ENCODE data around the gene TNFRSF13B.
"Not testable (repeated sequence)": the region's sequence is repeated elsewhere in the genome, so short reads cannot be mapped to it uniquely, and the experiment has no call there.

Gene TNFRSF13B

GRCh38 chr17:17004997-17005614 lies 33.2 kb upstream of the TNFRSF13B start:
- not testable (repeated sequence) for DNase-seq

DNA sequence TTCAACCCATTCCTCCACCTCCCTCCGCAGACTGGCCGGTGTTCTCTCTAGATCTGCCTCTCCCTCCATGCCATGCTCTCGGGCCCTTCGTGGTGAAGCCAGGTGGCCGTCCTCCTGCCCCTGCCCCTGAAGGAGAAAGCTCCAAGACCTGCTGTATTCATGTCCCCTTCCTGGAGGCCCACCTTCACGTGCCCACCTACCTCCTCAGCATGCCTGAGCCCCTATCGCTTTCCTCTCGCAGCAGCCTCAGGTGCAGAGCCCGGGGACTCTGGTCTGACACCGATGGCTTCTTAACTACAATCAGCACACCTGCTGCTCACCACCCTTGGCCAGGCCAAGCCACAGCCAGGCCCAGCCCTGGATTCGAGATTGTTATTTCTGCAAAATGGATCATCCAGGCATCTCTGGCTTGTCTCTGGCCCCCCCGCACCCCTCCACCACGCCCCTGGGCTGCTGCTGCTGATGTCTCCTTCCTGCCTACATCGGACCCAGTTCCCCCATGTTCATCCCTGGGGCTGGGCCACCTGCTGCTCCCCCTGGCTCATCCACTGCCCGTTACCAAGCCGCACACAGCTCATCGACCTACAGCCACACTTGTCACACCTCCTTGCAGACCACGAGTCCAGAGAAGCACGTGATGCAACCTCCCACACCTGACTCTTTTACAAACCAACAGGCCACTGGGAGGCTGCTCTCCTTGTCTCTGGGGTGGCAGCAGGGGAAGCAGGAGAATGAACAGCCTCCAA lies 32.5 kb upstream of the TNFRSF13B start:
- no peak for DNase-seq

- DNase-seq: not testable (repeated sequence)
Observed at GRCh38 chr17:17002731-17003715, 31.1 kb upstream of the TNFRSF13B start.

- peak; percentile 45 for DNase-seq
Observed at GRCh38 chr17:17001874-17002520, 30.1 kb upstream of the TNFRSF13B start.

- DNase-seq: no peak
Observed at GRCh38 chr17:17001076-17001777, 29.3 kb upstream of the TNFRSF13B start.

DNA sequence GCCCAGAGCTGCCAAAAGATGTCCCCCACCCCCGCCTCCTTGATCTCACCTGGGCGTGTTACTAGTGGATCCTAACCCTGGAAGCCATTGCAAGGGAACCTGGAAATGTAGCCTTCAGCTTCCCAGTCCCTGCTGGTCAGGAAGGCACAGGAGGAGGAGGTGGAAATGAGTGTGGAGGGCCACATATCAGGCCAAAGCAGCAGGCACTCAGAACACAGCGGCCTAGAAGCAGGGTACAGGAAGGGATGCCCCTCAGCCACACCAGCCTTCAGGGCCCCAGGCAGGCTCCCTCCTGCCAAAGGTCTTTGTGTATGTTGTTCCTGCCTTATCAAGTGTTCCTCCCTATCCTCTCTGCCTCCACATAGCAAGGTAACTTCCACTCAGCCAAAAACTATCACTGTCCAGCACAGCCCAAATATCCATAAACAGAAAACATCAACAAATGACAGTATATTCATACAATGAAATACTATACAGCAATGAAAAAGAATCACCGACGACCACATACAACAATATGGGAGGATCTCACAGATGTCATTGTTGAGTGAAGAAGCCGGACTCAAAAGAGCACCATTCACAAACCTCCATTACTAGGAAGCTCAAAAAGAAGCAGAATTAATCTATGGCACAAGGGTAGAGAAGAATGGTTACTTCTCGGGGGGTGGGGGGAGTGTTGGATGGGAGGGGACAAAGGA lies 28.2 kb upstream of the TNFRSF13B start:
- no peak for DNase-seq

GRCh38 chr17:16997514-16998429 lies 25.9 kb upstream of the TNFRSF13B start:
- no peak for DNase-seq

DNA sequence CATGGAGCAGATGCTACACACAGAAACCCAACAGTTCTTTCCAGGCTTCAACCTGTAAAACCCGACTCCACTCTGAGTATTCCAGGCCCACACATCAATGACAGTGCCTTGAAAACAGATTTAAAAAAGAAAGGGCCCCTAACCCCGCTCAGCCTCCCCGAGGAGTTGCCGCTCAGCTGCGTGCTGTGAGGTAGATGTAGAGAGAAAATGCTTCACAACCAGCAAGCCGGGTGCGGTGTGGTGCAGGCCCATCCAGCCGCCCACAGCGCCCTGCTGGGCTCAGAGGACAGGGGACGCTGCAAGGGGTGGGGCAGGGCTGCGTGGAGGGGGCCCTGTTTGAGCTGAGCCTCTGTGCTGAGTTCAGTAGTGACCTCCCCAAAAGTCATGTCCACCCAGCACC lies 24.8 kb upstream of the TNFRSF13B start:
- DNase-seq: not testable (repeated sequence)

DNA sequence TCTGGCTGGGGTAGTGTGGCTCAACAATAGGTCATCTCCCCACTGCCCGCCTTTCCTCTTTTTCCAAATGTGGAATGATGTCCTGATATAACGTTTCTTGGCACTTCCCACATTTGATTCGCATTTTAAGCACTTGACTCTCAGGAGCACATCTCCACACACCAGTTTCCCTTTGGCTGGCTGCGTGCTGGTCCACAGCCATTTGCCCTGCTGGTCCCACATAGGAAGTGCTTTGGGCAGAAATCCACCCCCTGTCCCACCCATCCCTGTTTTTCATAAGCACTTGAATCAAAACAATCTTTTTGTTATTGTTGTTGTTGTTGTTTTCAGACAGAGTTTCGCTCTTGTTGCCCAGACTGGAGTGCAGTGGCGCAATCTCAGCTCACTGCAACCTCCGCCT lies 24.0 kb upstream of the TNFRSF13B start:
- DNase-seq: no peak

GRCh38 chr17:16994631-16995030 lies 22.7 kb upstream of the TNFRSF13B start:
- no peak for DNase-seq

- peak; percentile 29 for DNase-seq
Observed at GRCh38 chr17:16991349-16992009, 19.6 kb upstream of the TNFRSF13B start.

GRCh38 chr17:16989953-16990860 lies 18.3 kb upstream of the TNFRSF13B start:
- DNase-seq: no peak

GRCh38 chr17:16989230-16989952 lies 17.5 kb upstream of the TNFRSF13B start:
- no peak for DNase-seq

- DNase-seq: no peak
Observed at GRCh38 chr17:16988749-16989229, 16.9 kb upstream of the TNFRSF13B start.

GRCh38 chr17:16987830-16988601 lies 16.1 kb upstream of the TNFRSF13B start:
- peak; percentile 44 for DNase-seq

DNA sequence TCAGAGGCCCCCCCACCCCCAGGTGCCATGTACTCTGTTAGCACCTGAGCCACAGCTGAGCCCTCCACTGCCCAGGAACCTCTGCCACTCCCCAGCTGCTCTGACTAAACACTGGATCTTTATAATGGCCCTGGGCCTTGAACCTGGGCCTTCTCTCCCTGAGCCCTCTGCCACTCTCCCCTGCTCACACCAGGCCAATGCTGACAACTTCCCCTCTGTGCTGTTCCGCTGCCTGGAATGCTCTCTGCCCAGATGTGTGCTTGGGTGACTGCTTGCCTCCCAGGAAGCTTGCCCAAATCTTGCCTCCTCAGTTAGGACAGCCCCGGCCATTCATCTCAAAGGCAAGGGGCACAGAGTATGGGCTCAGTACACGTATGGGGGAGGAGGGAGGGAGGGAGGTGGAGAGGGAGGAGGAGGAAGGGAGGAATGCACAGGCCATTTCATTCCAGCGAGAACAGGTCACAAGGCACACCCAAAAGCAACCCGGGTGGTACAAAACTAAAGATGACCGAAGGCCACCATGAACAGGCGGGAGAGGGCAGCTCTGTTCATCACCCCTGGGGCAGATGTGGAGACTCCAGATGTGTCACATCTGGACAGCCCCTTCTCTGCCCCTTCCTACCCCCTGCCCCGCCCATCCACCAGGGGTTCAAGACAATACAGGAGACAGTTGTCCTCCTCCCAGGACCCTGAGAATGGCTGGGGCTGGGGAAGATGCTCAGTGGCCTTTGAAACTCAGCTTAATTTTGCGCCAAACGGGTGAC lies 15.3 kb upstream of the TNFRSF13B start:
- DNase-seq: no peak

Data from GOT3 (cell line).